IgD-negative memory B cell (primary cell): ENCODE measurements around the gene USP5. TPM values are rescaled to one million over a fixed set of nuclear protein-coding genes. Genes with fewer than 3 reads are reported as not detected.

Source experiments
- H3K27ac Mint-ChIP-seq, 3 donors: one replicate each; pipeline ENCODE4 v1.8.0; 2020 to 2022; ENCODE audit warnings: mild to moderate bottlenecking in 3 of 3, mixed read lengths in 3 of 3, moderate library complexity in 1 of 3
- H3K27me3 Mint-ChIP-seq: one replicate; pipeline ENCODE4 v1.8.0; 2021; ENCODE audit warnings: mixed read lengths
- H3K36me3 Mint-ChIP-seq: one replicate; pipeline ENCODE4 v1.8.0; 2020; ENCODE audit warnings: mild to moderate bottlenecking, mixed read lengths
- H3K4me1 Mint-ChIP-seq, 3 donors: one replicate each; pipeline ENCODE4 v1.8.0; 2020 to 2022; ENCODE audit warnings: mixed read lengths in 3 of 3, mild to moderate bottlenecking in 1 of 3
- H3K4me3 Mint-ChIP-seq, 4 donors: one replicate each; pipeline ENCODE4 v1.8.0; 2020 to 2022; ENCODE audit warnings: mild to moderate bottlenecking in 4 of 4, mixed read lengths in 4 of 4, moderate library complexity in 3 of 4
- H3K9me3 Mint-ChIP-seq, 3 donors: one replicate each; pipeline ENCODE4 v1.8.0; 2020 to 2021; ENCODE audit warnings: mixed read lengths in 3 of 3, mild to moderate bottlenecking in 1 of 3
- polyA plus RNA-seq: library from polyadenylated mRNA; unstranded; fragments of 300-500 nt; fragmentation: Illumina TruSeq; gene quantifications from one replicate; pipeline ENCODE4 v1.2.3, GENCODE V29; 2021

USP5 gene
- polyA plus RNA-seq, 1 donor from 2014 or later: 33.2 TPM

DNA sequence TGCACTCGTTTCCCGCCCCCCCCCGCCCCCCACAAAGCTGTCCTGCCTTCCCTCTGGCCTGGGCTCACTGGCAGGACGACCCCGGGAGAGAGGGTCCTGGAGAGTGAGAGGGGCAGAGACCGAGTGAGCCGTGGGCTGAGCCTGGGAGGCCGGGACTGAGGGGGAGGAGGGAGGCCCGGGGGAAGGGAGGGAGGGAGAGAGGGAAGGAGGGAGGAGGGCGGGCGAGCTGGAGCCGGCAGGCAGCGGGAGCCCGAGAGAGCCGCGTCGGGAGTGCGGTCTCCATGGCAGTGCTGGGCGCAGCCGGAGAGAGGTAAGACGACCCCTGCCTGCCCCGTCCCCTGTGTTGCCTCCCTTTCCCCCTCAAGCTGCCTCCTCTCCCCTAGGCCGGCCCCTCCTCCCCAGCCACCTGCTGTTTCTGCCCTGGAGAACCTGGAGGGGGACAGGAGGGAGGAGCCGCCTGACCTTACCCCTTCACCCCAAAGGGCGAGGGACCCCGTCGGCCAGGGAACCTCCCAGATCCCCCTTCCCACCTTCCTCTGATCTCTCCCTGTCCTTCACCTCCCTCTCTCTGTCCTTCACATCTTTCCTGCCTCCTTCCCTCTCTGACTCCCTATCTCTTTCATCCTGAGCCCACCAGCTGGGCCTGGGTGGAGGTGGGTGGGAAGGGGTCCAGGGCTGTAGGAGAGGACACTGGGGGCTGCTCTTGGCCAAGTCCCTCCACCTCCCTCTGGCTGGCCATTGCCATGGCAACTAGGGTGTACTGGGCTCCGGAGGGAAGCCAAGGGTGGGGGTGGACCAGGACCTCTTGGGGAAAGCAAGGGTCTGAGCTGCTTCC, 30.1 kb upstream of the USP5 start, which contains the start of gene GPR162:
TSS of gene GPR162 (plus strand) at position 231 of the 835 bp plus-strand sequence. CDS start 2,078 bp downstream, outside the sequence.
- peaks cover 2% of the 10 kb centered on the region for H3K36me3 Mint-ChIP-seq
- peak within 1 kb of the TSS in 2 of 4 donors; percentile 67 to 78 for H3K4me3 Mint-ChIP-seq
- H3K4me1 Mint-ChIP-seq: peaks cover under 1 to 6% (median 5%) of the 10 kb centered on the region in 3 donors
- H3K9me3 Mint-ChIP-seq: no peaks in the 10 kb centered on the region
- H3K27ac Mint-ChIP-seq: no peak within 1 kb of the TSS
- H3K27me3 Mint-ChIP-seq: peaks cover 49% of the 10 kb centered on the region

DNA sequence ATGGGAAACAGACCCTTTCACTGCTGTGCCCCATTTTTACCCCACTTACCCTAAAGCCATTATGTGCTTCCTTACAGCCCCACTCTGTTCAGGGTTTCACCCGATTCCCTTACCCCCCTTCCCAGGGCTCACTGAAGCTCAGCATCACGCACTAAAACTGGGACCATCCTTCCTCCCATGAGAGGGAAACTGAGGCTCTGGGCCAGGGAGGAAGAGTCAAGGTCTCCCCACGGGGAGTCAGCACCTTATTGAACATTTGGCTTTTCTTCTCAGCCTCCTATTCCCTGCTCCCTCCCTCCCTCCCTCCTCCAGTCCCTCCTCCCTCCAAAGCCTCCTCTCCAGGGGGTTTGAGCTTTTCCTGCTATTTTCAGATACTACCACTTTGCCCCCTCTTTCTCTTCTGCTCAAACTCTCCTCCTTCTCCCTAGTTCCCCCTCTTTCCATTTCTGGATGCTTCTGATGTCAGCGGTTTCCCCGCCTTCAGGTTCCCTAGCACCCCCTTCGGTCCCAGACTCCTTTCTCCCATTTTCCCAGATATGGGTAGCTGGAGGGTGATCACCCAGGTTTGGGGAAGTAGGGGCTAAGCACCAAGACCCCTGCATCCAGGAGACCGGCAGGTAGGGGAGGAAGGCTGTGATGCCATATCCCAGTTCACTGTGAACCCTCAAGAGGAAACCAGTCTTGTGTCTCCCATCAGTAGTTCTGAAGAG, 29.4 kb upstream of the USP5 start:
- Mint-ChIP-seq H3K4me3 (no peak overlapping the region), H3K4me1 (peaks cover 0 to 9% (median 8%) of the 10 kb centered on the region in 3 donors), H3K27me3 (peaks cover 57% of the 10 kb centered on the region), H3K27ac (no peak overlapping the region), H3K9me3 (no peaks in the 10 kb centered on the region), H3K36me3 (peaks cover 2% of the 10 kb centered on the region)

DNA sequence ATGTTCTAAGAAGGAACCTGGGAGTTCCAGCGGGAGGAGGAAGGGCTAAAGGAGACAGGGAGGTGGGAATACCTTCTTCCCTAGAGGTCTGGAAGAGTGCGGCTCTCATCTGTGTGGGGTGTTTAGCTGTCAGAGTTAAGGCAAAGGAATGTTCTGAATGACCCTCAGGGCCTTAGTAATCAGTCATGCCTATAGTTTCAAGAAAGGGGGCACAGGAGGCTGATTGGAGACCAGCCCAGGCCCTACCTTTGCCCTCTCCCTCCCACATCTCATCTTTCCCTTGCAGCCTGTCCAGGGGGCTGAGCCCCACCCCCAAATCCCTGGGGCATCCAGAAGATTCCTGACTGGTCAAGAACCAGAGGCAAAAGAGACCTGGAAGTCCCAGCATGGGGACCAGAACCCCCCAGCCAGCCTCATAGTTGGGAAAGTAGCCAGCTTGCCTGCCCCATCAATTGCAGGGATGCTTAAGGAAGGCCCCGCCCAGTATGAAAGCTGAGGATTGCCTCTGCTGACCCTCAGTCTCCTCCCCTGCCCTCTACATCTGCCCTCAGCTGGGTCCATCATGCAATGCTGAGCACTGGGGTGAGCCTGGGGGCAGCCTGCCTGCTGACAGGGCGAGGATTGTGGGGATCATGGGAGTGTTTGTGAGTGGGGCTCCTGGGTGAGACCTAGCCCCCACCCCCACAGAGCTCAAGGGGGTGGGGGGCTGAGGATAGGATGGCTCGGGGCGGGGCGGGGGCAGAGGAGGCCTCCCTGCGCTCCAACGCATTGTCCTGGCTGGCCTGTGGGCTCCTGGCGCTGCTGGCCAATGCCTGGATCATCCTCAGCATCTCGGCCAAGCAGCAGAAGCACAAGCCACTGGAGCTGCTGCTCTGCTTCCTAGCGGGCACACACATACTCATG, 28.5 kb upstream of the USP5 start:
- H3K9me3 Mint-ChIP-seq: no peaks in the 10 kb centered on the region
- H3K4me1 Mint-ChIP-seq: peaks cover 0 to 11% (median 11%) of the 10 kb centered on the region in 3 donors
- H3K27me3 Mint-ChIP-seq: peaks cover 60% of the 10 kb centered on the region
- H3K27ac Mint-ChIP-seq: no peak overlapping the region
- H3K36me3 Mint-ChIP-seq: peaks cover 4% of the 10 kb centered on the region
- H3K4me3 Mint-ChIP-seq: no peak overlapping the region

DNA sequence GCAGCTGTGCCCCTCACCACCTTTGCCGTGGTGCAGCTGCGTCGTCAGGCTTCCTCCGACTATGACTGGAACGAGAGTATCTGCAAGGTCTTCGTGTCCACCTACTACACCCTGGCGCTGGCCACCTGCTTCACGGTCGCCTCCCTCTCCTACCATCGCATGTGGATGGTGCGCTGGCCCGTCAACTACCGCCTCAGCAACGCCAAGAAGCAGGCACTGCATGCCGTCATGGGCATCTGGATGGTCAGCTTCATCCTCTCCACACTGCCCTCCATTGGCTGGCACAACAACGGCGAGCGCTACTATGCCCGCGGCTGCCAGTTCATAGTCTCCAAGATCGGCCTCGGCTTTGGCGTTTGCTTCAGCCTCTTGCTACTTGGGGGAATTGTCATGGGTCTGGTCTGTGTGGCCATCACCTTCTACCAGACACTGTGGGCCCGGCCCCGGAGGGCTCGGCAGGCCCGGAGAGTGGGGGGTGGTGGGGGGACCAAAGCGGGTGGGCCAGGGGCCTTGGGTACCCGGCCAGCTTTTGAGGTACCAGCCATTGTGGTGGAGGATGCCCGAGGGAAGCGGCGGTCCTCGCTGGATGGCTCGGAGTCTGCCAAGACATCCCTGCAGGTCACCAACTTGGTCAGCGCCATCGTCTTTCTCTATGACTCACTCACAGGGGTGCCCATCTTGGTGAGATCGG, 27.7 kb upstream of the USP5 start:
- Mint-ChIP-seq H3K9me3 (no peaks in the 10 kb centered on the region), H3K4me3 (no peak overlapping the region), H3K27me3 (peaks cover 65% of the 10 kb centered on the region), H3K36me3 (peaks cover 4% of the 10 kb centered on the region), H3K27ac (no peak overlapping the region), H3K4me1 (peaks cover 0 to 15% (median 11%) of the 10 kb centered on the region in 3 donors)

DNA sequence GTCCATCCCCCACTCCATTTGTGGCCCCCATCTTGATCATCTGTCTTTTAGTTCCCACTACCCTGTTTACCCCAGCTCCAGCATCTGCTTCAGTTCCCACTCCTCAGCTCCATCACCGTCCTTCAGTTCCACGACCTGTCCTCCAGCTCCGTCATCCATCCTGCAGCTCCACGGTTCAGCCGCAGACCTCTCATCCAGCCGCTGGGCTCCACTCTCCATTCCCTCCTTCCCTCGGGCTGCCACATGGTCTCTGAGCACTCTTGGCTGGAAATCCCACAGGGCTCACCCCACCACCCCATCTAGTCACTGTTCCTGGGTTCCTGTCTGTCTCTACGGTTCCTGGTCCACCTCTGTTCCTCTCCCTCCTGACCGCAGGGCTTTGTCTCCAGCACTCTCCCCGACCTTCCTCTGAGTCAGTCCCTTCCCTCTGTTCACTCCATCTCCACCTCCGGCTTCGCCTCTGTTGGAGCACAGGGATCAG, 27.0 kb upstream of the USP5 start:
- Mint-ChIP-seq H3K4me1 (peaks cover 0 to 16% (median 11%) of the 10 kb centered on the region in 3 donors), H3K9me3 (no peaks in the 10 kb centered on the region), H3K27ac (no peak overlapping the region), H3K36me3 (peaks cover 4% of the 10 kb centered on the region), H3K27me3 (peaks cover 68% of the 10 kb centered on the region), H3K4me3 (no peak overlapping the region)

DNA sequence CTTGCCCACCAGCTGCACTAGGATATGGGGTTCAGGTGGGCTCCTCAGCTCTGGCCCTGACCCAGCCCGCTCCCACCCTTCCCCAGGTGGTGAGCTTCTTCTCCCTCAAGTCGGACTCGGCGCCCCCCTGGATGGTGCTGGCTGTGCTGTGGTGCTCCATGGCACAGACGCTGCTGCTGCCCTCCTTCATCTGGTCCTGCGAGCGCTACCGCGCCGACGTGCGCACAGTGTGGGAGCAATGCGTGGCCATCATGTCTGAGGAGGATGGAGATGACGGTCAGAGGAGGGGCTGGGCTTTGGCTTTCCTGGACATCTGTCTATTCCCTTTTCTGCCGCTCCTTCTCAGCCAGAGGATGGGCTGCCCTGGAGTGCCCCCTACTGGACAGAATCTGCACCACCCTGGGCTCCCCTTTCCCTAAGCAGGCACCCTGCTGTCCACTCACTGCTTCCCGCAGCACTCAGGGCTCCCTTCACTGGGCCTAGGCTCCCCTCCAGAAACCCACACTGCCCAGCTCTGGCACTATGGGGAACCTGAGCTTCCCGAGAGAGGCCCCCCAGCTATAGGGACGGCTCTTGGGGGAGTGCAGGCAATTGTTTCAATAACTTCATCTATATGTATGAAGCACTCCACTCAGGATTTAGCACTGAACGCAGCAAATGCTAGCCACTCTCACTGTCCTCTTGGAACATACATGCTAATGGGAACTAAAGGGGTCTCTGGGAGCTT, 26.4 kb upstream of the USP5 start:
- peak overlapping the region in 1 of 4 donors; percentile 43 for H3K4me3 Mint-ChIP-seq
- H3K36me3 Mint-ChIP-seq: peaks cover 5% of the 10 kb centered on the region
- H3K9me3 Mint-ChIP-seq: no peaks in the 10 kb centered on the region
- peaks cover 0 to 16% (median 11%) of the 10 kb centered on the region in 3 donors for H3K4me1 Mint-ChIP-seq
- H3K27ac Mint-ChIP-seq: peak overlapping the region in 1 of 3 donors; percentile 1
- peaks cover 73% of the 10 kb centered on the region for H3K27me3 Mint-ChIP-seq

DNA sequence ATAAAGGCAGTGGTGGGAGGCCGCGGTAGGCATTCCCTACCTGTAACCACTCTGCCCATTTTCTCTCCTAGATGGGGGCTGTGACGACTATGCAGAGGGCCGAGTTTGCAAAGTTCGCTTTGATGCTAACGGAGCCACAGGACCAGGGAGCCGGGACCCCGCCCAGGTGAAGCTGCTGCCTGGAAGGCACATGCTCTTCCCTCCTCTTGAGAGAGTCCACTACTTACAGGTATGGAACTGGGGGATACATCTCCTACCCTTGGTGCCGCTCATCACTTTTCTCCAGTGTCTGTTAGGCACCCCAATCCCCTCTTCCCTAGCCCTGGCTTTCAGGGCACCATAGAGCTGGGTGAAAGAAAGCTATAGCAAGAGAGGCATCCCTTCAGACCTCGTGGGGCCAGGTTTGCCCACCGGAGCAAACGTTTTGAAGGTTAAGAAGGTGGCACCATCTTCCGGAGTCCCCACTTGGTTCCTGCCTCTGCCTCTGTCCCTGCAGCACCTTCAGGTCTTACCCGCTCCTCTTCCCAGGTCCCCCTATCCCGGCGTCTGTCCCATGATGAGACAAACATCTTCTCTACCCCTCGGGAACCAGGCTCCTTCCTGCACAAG, 25.7 kb upstream of the USP5 start:
- Mint-ChIP-seq H3K9me3 (no peaks in the 10 kb centered on the region), H3K4me3 (peak overlapping the region in 1 of 4 donors; percentile 43), H3K27me3 (peaks cover 73% of the 10 kb centered on the region), H3K27ac (peak overlapping the region in 1 of 3 donors; percentile 1), H3K4me1 (peaks cover 0 to 13% (median 7%) of the 10 kb centered on the region in 3 donors), H3K36me3 (peaks cover 3% of the 10 kb centered on the region)

DNA sequence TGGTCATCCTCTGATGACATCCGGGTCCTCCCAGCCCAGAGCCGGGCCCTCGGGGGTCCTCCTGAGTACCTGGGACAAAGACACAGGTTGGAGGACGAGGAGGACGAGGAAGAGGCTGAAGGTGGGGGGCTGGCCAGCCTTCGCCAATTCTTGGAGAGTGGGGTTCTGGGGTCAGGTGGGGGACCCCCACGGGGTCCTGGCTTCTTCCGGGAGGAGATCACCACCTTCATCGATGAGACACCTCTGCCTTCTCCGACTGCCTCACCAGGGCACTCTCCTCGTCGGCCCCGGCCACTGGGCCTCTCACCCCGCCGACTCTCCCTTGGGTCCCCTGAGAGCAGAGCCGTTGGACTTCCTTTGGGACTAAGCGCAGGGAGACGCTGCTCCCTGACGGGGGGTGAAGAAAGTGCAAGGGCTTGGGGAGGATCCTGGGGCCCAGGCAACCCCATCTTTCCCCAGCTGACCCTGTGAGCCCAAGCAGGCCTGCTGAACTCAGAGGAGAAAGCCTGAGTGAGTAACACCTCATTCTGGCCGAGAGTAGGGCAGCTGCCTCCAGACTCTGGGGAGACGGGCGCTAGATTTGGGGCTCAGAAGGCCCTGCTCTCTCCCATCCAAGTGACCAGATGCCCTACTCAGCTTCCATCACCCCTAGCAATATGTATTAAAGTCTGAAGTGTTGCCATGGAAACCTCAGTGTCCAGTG, 25.1 kb upstream of the USP5 start:
- Mint-ChIP-seq H3K27me3 (peaks cover 70% of the 10 kb centered on the region), H3K36me3 (peaks cover 3% of the 10 kb centered on the region), H3K4me3 (peak overlapping the region in 3 of 4 donors; percentile 43 to 88 (median 54)), H3K27ac (peak overlapping the region in 1 of 3 donors; percentile 68), H3K4me1 (peaks cover 0 to 12% (median 6%) of the 10 kb centered on the region in 3 donors), H3K9me3 (no peaks in the 10 kb centered on the region)

DNA sequence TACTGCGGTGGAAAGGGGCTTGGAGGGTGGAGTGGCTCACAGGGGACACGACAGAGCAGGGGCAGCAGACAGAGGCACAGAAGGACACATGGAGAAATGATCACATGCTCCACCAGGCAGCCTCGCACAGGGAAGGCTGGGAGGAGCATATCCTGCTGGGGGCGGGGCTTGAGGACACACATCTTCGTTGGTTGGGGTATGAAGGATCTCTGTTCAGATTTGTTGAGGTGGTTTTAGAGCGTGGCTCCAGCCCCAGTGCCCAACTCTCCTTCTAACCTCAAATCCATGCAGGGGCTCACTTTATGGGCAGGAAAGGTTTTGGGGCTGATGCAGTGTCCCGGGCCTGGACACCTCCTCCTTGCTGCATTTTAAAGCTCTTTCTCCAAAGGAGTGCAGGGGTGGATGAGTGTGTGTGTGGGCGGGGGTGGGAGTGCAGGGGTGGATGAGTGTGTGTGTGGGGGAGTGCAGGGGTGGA, 24.5 kb upstream of the USP5 start:
- H3K9me3 Mint-ChIP-seq: no peaks in the 10 kb centered on the region
- H3K4me3 Mint-ChIP-seq: peak overlapping the region in 2 of 4 donors; percentile 54 to 88
- H3K27ac Mint-ChIP-seq: peak overlapping the region in 1 of 3 donors; percentile 68
- peaks cover 3% of the 10 kb centered on the region for H3K36me3 Mint-ChIP-seq
- H3K27me3 Mint-ChIP-seq: peaks cover 66% of the 10 kb centered on the region
- H3K4me1 Mint-ChIP-seq: peaks cover 0 to 12% (median 6%) of the 10 kb centered on the region in 3 donors

DNA sequence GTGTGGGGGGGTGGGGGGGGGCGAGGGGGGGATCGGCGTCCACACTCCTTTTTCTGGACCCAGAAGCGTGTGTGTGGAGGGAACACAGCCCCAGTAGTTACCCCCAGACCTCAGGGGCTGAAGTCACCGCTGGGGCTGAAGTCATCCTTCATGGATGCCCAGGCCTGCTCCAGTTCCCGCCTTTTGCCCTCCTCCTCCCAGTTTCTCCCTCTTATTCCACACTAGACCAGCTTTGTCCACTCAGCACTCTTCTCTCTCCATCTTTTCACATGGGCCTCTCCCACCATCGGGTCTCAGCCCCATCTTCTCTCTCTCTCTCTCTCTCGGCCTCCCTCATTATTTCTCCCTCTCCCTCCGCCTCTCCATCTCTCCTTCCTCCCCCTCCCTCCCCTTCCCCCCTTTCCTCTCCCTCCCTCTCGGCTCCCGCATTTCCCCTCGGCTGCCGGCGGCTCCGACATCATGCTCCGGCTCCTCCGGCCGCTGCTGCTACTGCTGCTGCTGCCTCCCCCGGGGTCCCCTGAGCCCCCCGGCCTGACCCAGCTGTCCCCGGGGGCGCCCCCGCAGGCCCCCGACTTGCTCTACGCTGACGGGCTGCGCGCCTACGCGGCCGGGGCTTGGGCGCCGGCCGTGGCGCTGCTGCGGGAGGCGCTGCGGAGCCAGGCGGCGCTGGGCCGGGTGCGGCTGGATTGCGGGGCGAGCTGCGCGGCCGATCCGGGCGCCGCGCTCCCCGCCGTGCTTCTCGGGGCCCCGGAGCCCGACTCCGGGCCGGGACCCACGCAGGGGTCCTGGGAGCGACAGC, 23.8 kb upstream of the USP5 start, which contains the start of gene P3H3:
TSS of gene P3H3 (plus strand) at position 426 of the 799 bp plus-strand sequence. CDS start at position 460, 34 bp downstream.
- H3K27me3 Mint-ChIP-seq: peaks cover 65% of the 10 kb centered on the region

DNA sequence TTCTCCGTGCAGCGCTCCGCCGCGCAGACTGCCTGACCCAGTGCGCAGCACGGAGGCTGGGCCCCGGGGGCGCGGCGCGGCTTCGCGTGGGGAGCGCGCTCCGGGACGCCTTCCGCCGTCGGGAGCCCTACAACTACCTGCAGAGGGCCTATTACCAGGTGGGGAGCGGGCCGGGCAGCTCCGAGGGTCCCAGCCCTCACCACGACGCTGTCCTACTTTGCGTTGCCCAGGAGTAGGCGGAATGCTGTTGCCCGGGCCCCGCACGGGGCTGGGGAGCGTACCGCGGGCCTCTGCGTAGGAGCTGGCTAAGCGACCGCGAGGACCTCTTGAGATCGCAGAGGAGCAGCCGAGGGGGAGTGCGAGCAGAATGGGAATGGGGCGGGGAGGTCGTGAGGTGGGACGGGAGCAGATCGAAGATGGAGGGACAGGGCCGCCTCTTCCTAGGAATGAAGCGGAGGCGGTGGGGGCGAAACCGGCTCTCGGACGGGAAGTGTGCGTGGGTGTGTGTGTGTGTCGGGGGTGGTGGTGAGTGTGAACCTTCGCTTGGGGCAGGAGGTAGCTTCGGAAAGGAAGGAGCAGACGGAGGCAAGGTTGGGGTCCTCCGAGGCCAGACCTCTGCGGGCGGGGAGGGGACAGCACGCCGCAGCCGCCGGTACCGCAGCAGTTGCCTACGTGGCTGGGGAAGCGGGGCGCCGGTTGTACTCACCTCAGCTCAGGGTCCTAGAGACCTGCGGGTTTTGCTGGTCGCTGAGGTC, 23.0 kb upstream of the USP5 start:
- Mint-ChIP-seq H3K4me3 (peak overlapping the region; percentile 60 to 92 (median 85)), H3K27ac (no peak overlapping the region), H3K4me1 (peaks cover 0 to 12% (median 6%) of the 10 kb centered on the region in 3 donors), H3K36me3 (peaks cover 3% of the 10 kb centered on the region), H3K9me3 (no peaks in the 10 kb centered on the region), H3K27me3 (peaks cover 57% of the 10 kb centered on the region)

More for the DNA sequence above, 23.8 kb upstream of the USP5 start, which contains the start of gene P3H3:
- peak within 1 kb of the TSS; percentile 61 to 92 (median 86) for H3K4me3 Mint-ChIP-seq
- H3K27ac Mint-ChIP-seq: peak within 1 kb of the TSS in 1 of 3 donors; percentile 68
- no peaks in the 10 kb centered on the region for H3K9me3 Mint-ChIP-seq
- peaks cover 3% of the 10 kb centered on the region for H3K36me3 Mint-ChIP-seq
- H3K4me1 Mint-ChIP-seq: peaks cover 0 to 12% (median 6%) of the 10 kb centered on the region in 3 donors
